Cardiac fibroblast (primary cell): ENCODE results near the gene SLC25A13.

Source experiments
- DNase-seq, 2 donors: peaks; one replicate each; pipeline versions ENCODE4 v3.0.0 to v3.0.0-alpha.2; 2010; ENCODE audit warnings: low read depth in 2 of 2
- H3K4me3 ChIP-seq, 2 donors: replicated peaks in 1 of 2; 1 replicate in 1 of 2; 2 replicates in 1 of 2; pipeline ENCODE4 v1.5.1; 2011; ENCODE audit warnings: low read depth in 2 of 2, low read length in 2 of 2, mild to moderate bottlenecking in 2 of 2, moderate library complexity in 1 of 2
- TF ChIP-seq, protein P1 (sequence below): IDR thresholded peaks from one replicate; pipeline ENCODE4 v1.5.1; 2011; ENCODE audit warnings: low read depth, mild to moderate bottlenecking, low read length, inconsistent platforms

SLC25A13 gene

GRCh38 chr7:96314402-96315124 lies 7.3 kb downstream of the SLC25A13 start:
- no peak for DNase-seq
- TF ChIP-seq, protein P1, sequence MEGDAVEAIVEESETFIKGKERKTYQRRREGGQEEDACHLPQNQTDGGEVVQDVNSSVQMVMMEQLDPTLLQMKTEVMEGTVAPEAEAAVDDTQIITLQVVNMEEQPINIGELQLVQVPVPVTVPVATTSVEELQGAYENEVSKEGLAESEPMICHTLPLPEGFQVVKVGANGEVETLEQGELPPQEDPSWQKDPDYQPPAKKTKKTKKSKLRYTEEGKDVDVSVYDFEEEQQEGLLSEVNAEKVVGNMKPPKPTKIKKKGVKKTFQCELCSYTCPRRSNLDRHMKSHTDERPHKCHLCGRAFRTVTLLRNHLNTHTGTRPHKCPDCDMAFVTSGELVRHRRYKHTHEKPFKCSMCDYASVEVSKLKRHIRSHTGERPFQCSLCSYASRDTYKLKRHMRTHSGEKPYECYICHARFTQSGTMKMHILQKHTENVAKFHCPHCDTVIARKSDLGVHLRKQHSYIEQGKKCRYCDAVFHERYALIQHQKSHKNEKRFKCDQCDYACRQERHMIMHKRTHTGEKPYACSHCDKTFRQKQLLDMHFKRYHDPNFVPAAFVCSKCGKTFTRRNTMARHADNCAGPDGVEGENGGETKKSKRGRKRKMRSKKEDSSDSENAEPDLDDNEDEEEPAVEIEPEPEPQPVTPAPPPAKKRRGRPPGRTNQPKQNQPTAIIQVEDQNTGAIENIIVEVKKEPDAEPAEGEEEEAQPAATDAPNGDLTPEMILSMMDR: no peak

DNA sequence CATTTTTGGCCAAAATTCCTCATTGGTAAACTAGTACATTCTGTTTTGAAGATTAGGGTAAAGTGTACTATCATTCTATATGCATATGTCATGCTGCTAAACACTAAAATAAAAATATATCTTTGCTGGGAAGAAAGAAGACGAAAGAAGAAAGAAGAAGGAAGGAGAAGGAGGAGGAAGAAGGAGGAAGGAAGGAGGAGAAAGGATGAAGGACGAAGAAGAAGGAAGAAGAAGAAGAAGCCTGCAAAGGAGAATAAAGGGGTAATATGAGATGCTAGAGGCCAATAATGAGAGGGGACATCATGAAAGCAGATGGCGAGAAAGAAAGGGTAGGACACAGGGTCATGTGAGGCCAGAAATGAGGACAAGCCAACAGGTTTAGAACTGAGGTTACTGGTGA lies 8.0 kb downstream of the SLC25A13 start:
- no peak for DNase-seq
- H3K4me3 ChIP-seq: no peak overlapping the region
- TF ChIP-seq, protein P1: no peak

More at GRCh38 chr7:96314402-96315124, 7.3 kb downstream of the SLC25A13 start:
- H3K4me3 ChIP-seq: no peak overlapping the region

DNA sequence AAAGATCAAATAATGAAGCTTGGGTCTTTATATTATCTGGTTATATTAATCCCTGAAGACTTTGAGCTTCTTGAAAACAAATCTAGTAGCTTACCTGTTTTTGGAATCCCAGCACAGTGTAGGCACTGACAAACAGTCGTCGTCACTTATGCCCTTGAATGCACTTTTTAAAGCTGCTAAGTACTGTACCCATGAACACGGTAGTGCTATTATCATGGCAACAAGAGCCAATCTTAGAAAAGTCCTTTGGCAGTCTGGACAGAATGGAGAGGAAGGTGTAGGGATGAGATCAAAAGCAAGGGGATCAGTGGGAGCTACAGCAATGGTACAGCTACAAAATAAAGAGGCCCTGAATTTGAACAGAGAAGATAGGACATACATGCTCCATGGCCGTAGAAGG lies 9.4 kb downstream of the SLC25A13 start:
- TF ChIP-seq, protein P1: no peak
- DNase-seq: no peak
- H3K4me3 ChIP-seq: no peak overlapping the region

GRCh38 chr7:96311967-96312366 lies 9.9 kb downstream of the SLC25A13 start:
- peak; percentile 50 to 56 for DNase-seq
- H3K4me3 ChIP-seq: no peak overlapping the region
- TF ChIP-seq, protein P1: no peak

- H3K4me3 ChIP-seq: no peak overlapping the region
- TF ChIP-seq, protein P1: no peak
- DNase-seq: peak; percentile 47 to 66
These were observed 11.8 kb downstream of the SLC25A13 start for GRCh38 chr7:96310110-96310509.

DNA sequence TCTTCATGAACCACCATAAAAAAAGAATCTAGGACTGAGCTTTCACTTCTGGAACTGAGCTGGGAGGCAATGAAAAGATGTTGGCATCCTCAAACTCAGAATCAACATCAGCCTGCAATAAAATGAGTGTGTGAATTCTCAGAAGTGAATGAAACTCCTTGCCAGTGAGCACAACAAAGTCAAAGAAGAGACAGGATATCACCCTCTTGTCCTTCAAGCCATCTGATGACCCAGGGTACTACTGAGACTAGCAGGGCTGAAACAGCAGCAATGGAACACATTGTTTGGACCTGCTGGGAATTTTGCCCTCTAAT lies 13.0 kb downstream of the SLC25A13 start:
- TF ChIP-seq, protein P1: no peak
- DNase-seq: no peak
- H3K4me3 ChIP-seq: no peak overlapping the region

DNA sequence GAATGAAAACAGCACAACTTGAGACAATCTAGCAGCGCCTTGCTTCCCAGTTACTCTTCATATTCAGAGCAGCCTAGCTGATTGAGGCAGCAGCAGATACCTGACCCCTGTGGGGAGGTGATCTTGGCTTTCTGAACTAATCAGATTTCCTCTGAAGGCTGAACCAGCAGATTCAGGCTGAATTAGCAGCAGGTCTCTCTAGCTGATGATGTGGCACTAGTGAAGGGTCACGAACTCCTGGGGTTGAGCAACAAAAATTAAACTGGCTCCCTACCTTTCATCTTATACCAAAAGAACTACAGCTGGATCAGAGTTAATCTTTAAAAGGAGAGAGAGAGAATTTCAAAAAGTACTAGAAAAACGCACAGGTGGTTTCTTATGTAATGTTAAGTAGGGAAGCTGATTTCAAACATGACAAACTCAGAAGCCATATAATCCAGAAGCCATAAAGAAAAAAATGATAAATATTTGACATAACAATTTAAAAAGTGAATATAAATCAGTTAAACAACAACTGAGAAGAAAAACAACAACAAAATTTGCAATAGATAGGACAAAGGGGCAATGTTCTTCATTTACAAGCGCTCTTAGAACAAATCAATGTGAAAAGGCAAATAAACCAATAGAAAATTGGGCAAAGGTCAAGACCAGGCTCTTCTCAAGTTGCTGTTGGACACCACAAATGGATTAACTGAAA lies 13.5 kb downstream of the SLC25A13 start:
- no peak for DNase-seq
- no peak overlapping the region for H3K4me3 ChIP-seq
- TF ChIP-seq, protein P1: no peak
